HG02623 (cell line): ENCODE measurements around the gene COL13A1.

Source experiments
- ATAC-seq: cut with Tn5 transposase; IDR thresholded peaks from one replicate; pipeline ENCODE4 v1.9.1; 2021; ENCODE audit warnings: moderate library complexity; ENCODE audit not compliant: unreplicated experiment

COL13A1 gene

DNA sequence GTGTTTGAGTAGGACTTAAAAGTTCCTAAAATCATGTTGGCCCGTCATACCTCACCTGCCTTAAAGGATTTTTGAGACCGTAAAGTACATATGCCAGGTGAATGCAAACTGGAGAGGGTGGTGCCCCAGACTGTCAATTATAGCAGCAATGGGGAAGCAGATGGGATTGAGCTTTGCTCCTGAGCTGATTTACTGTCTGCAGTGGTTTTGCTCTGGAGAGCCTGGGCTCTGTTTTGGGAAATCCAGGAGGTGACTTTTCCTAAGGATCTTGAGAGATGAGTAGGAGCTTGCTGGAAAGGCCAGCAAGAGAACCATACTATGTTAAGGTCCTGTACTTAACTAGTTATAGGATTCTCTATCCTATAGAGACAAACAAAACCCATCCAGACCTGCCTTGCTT lies 43.0 kb downstream of the COL13A1 start:
- no peak for ATAC-seq

DNA sequence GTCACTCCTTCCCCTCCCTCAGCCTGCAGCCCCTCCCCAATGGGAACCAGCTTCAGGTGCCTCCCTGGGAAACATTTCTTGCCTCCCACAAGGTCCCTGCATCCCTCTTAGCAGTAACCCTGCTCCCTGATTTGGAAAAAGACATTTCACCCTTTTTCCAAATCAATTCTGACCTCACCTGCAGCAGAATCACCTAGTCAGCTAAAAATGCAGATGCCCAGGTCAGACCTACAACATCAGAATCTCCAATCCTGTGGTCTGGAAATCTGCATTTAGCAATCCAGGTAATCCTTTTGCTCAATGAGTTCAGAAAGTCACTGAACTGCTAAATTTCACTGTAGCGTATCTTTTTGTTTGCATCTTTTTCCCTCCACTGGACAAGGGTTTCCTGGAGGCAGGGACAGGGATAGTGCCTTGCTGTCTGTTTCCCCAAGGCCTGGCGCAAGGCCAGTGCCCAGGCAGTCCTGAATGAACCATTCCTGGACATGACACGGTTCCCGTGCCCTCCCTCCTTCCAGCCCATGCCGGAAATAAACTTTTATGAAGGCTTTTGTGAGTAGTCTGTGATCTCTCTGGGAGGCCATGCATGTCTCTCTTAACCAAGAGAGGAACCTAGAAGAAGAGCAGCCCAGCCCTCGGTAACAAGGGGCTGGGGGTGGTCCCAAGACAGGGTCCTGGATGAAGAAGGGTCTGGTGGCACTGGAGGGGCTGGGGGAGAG lies 44.0 kb downstream of the COL13A1 start:
- ATAC-seq = no peak

DNA sequence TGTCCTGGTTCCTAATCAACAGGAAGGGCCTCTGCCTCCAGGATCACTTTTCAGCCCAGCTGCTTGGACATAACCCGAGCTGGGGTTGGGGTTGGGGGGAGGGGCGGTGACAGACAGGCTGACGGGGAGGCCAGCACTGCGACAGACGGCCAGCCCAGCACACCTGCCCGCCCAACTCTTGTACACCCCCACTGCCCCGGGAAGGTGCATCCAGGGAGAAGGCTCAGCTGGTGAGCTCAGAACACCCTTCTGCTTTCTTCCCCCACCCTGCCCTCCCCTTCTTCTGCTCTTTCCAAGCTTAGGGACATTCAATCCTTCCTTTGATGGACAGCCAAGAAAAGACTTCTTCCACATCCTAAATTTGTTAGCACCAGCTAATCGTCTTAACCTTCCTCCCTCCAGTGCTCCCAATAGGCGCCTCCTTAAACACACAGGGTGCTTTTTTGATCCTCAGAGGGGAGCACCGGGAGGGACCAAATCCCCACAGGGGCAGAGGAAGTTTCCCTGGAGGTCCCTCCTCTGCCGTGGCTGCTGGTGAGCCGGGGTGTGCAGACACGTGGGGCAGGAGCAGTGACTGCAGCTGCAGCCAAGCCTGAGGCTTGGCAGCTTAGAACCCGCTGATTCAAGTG lies 44.7 kb downstream of the COL13A1 start:
- ATAC-seq = no peak

DNA sequence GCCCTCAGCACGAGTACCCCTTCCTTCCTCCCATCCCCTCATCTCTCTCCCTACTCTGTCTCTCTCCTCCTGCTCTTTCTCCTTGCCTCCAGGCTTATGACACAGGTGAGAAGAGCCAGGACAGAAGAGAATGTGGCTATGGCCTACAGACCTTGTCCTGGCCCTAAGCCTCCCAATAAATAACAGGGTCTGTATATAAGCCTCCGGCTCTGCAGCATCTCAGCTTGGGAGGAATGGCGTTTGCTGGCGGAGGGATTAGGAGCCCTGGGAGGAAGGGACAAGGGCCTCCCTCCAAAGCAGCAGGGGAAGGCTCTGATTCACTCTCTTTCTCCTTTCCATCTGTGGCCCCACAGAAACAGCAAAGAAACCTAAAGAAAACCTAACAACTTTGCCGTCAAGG lies 45.8 kb downstream of the COL13A1 start:
- no peak for ATAC-seq

DNA sequence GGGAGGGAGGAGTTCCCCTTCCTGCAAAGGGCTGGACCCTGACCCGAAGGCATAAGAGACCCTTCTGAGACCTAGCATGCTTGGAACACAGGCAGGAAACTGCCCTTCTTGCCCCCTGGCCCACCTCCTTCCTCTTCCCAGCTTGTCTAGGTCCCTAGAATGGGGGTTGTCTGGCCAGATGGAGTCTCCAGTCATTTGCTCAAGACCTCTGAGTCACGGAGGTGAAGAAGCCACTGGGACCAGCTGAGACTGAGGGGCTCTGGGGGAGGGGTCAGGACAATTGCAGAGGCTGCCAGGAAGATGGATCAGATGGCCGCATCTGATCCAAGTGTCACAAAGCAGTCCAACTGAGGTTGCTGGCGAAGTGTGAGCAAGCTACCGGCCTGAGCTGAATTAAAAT lies 46.2 kb downstream of the COL13A1 start:
- ATAC-seq = no peak

DNA sequence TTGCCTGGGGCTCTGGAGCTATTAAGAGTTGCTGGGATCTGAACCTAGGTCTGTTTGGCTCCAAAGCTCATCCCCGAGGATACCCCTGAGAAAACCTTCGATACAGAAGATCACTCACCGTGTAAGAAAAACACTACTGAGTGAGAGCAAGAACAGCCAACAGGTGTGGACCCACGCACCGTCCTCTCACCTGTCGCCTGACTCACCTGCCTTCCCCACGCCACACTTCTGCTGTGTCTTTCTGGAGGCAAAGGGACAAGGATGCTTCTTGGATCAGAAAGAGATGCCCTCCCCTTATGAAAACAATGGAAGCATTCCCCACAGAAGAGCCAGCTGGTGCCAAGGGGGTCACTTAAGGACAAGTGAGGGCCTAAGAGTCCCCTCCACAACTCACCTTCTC lies 46.7 kb downstream of the COL13A1 start:
- ATAC-seq = no peak

DNA sequence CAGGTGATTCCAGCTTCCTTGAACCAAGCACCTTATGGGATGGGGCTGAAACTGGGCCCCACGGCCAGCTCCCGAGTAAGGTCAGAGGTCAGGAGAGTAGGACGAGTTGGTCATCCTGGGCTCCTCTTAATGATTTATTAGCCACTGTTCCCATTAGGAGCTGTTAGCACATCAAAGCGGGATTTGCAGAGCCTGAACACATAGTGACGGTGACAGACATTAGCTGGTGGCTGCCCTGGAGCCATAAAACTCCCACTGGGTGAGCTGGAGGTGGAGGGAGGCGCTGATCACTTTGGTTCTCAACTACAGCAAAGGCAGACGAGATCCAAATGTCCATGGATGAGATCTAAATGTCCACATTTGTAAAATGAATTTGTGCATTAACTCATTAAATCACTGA lies 48.1 kb downstream of the COL13A1 start:
- ATAC-seq = no peak

DNA sequence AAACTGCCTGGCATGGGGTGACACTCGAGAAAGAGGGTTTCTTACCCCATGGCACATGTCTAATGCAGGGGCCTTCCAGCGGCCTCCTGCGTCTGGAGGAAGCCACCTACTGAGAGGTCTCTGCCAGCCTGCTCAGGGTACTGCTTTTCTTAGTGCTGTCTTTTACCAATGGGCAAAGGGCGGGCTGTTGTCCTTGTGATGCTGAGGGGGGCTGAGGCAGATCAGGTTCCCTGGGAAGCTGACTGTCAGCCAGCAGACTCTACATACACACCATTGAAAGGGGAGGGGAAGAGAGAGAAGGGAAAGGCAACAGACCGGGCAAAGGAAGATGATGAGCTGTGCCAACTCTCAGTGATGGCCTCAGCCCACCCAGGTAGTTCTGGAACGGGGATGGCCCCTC lies 48.7 kb downstream of the COL13A1 start:
- ATAC-seq = no peak

DNA sequence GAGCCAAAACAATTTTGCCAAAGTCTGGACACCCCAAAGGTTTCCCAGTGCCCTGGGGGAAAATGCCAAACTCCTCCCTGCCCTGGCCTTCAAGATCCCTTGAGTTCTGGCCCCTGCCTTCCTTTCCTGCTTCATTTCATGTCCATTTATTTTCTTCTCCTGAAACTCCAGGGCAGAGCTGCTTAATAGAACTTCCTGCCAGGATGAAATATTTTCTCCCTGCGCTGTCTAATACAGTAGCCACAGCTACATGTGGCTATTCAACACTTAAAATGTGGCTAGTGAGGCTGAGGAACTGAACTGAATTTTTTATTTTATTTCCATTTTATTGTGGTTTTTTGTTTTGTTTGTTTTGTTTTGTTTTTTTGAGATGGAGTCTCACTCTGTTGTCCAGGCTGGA lies 49.6 kb downstream of the COL13A1 start:
- no peak for ATAC-seq

DNA sequence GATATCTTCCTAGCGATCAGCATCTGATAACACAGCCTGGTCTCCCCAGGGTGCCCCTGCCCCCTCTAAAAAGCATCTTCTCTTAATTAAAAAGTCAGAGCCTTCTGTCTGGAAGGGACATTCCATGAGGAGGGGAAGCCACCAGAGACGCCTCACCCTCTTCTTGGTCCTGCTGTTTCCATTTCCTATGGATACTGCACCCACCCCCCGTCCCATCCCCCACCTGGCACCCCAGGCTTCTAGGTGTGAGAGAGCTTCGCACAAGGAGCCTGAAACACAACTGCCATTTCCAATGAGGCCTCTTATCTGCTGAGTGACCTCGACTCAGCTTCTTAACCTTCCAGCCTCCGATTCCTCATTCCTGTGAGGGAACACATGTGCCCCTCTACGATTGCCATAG lies 51.4 kb downstream of the COL13A1 start:
- ATAC-seq = no peak

DNA sequence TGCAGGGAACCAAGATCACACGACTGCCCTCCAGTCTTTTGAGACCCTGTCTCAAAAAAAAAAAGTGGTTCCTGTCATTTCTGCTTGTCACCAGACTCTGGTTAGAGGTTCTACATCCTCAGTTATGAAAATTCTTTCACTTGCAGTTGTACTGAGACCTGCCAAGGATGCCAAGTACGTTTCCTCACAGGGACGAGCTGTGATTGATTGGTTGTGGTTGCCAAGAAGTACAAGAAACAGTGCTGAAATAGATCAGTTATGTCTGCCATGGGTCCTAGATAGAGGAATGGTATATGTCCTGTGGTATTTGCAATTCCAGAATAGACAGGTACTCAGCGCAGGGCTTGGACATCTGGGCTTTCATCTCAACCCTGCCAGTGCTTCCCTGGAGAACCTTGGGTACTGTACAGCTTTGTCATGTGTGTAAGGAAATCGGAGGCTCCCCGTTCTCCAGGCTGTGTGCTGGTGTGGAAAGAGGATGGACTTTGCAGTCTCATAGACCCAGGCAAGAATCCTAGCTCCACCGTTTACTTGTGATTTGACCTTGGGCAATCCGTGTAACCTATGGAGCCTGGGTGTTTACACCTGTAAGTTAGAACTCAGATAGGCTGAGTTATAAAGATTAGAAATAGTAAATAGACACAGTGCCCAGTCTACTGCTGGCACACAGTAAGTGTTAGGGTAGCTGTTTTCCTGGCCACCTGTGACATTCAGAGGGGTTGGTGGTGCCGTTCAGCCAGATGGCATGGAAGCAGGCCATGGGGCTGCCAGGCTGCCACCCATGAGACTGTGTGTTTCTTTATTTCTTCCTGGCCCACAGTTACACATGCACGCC lies 53.0 kb downstream of the COL13A1 start:
- ATAC-seq = no peak

DNA sequence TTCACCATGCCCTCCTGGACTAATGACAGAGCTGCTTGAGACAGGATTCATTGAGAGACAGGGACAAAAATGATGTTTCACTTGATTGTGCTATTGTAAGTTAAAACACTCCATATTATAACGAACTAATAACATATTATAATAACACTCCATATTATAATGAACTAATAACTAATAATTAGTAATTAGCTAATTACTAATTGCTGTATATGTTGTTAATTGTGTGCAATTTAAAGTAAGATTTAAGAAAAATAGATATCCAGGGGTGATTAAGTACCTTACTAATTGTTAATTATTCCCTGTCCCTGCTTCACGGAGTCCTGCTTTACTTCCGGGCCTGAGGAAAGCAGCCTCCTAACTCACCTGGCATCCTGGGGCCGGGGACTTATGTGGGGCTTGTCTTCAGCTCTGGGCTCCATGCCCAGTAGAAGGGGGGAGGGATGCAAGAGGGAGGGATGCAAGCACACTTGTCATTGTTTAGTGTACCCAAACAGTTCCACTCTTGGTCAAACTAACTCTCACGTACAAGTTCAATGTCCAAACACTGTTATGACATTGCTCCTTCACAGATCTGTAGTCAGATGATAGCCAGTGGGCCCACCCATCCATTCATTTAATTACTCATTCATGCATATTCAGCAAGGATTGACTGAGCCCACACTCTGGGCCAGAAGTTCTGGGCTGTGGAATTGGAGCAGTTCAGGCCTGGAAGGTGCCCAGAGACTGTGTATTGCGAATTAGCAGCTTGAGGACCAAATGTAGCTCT lies 53.8 kb downstream of the COL13A1 start:
- no peak for ATAC-seq

DNA sequence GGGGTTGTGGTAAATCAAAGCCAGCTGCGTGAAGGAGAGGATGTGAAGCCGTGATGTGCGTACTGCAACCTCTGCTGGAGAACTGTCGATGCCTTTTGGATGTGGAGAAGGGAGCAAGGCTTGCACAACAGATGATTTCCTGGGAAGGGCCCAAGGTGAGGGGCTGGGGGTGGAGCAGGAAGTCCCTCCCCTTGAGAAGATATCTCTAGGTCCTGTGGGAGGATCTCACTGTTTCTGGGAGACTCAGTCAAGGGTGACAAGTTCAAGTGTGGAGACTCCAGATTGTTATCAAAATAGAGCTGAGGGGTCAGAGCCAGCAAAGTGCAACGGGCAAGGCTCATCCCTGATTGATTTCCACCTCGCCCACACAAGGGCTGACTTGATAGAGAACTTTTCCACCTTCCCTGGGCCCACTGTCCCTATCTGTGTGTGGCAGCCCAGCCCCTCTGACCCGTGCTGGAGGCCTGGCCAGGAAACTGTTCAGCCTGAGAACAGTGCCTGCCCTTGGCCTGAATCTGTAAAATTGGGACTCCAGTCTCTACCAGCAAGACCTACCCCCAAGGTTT lies 55.0 kb downstream of the COL13A1 start:
- ATAC-seq = no peak

DNA sequence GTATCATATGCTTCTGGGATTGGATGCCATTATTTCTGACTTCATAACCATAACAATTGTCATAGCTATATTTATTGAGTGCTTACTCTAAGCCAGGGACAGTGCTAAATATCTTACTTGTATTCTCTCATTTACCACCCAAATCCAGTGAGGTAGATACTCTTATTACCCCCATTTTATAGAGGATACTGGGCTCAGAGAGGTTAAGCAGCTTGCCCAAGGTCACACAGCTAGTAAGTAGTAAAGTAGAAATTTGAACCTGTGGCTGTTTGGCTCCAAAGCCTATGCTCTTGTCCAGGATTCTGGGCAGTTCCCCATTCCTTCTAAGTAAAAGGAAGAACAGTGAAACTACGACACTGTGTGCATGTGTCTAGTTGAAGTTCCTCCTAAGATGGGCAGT lies 56.5 kb downstream of the COL13A1 start:
- ATAC-seq = no peak

DNA sequence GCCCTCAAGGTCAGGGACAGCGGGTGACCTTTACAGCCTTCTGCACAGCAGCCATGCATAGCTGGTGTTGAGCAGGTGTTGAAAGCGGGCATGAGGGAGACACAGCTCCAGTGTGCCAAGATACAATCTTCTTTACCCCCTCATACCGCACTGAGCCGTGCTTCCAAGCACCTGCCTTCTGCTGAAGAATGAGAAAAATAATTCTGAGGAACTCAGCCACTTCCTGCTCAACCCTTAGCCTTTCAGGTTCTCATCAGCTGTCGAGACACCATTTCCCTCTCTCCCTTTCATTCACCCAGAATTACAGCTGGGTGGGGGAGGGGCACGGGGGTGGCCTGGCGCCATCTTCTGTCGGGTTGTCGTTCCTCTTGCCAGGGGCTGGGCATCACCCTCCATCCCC lies 58.6 kb downstream of the COL13A1 start:
- no peak for ATAC-seq

DNA sequence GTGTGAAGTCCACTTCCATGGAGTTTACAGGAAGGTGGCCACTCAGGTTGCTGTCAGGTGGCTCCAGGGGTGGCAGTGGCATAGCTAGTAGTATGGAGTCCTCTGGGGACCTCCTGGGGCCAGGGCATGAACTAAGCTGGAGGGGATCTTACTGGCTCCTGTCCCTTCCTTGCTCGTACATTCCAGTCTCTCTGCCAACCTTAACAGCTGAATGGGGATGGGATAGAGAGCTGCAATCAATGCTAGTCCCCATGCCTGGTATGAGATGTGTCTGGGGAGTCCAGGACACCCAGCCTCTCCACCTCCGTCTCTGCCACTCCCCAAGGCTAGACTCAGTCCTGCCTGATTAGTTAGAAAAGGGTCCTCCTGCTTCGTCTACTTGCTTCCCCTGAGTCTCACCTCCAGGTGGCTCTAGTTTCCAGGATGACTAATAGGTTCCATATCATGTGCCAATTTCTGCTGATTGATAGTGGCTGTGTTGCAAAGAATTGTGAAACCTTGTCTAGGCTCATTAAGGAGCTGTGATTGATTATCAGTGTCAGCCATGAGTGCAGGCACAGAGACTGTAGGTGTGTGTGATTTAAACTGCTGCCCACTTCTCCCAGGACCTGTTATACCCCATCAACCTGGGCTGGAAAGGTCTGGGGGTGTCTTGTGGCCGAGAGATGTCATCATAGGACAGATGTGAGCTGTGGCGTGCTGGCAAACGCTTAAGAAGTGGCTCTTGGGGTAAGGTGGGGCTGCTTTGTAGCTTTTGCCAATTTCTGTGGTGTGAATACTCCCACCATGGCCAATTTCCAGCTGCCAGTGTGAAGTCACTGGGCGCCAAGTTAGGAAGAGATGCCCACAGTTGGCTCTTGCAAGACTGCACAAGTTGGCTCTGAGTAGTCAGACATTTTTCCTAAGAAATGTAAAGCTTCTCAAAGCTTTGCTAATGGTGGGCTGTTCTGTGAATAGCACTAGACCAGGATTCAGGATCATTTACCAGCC lies 59.8 kb downstream of the COL13A1 start:
- no peak for ATAC-seq

DNA sequence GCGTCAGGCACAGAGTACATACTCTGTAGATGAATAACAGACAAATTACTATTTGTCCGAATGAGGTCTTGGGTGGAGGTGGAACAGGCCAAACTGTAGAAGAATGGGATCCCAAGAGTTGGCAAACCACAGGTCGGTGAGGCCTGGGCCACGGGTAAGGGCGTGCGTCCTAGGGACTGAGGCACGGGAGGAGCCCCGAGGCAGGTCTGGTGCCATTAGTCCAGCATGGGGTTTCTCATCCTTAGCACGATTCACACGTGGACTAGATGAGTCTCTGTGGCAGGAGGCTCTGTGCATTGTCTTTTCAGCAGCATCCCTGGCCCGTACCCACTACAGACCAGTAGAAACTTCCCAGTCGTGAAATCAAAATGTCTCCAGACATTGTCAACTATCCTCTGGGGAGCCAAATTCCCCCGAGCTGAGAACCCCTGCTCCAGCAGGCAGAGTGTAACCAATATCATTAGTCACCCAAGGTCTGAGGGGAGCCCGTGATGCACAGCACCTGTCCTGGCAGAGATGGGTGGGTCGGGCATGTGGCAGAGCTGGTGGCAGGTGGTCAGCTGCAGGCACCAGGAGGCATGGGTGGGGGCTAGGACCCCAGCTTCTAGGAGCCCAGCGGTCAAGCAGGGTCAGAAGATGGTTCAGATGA lies 61.3 kb downstream of the COL13A1 start:
- no peak for ATAC-seq

DNA sequence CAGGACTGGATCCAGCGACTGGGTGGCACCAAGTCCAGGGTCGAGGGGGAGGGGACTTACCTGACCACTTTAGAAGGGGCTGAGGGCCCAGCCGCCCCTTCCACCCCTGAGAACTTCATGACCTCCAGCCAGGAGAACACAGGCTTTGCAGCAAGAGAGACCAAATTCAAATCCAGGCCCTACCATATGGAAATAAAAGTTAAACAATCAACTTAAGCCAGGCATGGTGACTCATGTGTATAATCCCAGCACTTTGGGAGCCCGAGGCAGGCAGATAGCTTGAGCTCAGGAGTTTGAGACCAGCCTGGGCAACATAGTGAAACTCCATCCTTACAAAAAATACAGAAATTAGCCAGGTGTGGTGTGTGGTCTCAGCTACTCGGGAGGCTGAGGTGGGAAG lies 61.9 kb downstream of the COL13A1 start:
- ATAC-seq = no peak

DNA sequence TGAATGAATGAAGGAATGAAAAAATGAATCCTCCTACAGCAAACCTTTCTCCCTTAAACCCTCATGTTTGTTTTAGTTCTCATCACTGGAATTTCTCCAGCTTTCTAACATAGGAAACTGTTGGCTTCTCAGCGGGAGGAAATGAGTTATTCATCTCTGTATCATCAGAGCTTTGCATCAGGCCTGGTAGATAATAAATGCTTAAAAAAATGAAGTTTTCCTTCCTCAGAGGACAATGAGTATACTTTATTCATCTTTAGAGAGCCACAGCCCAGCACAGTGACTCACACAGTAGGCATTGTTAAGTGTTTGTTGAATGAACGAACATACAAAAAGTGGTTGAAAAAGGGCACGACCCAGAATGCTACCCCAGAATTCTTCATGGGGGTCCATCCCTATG lies 62.6 kb downstream of the COL13A1 start:
- ATAC-seq = no peak
